ENCODE data around the gene UNKL. TPM values are rescaled to one million over a fixed set of nuclear protein-coding genes. Genes with fewer than 3 reads are reported as not detected.
"Not testable (repeated sequence)": the region's sequence is repeated elsewhere in the genome, so short reads cannot be mapped to it uniquely, and the experiment has no call there.

The UNKL gene
- total RNA-seq, 2 donors from 2014 or later, result 22.1 to 42.8 TPM

GRCh38 chr16:1444730-1445517, 30.4 kb upstream of the UNKL start:
- H3K4me1 ChIP-seq (ENCODE audit: control insufficient read depth in 1 of 2, low read depth in 2 of 2), result no peaks in the 10 kb centered on the region
- H3K4me3 ChIP-seq, result no peak overlapping the region
- peaks cover 14% of the 10 kb centered on the region for H3K36me3 ChIP-seq
- DNase-seq (ENCODE audit: low spot score), result no peak
- no peak for ATAC-seq (ENCODE audit: insufficient number of reproducible peaks, low FRiP score, low read depth)
- H3K9me3 ChIP-seq, result no peaks in the 10 kb centered on the region
- H3K27ac ChIP-seq, result no peak overlapping the region
- no peaks in the 10 kb centered on the region for H3K27me3 ChIP-seq (replicated peaks; ENCODE audit: insufficient read depth)
- no peak for TF ChIP-seq CTCF (IDR thresholded peaks at IDR 0.05)

GRCh38 chr16:1443980-1444729, 29.7 kb upstream of the UNKL start, which contains the start of gene CCDC154:
Gene CCDC154 (minus strand): TSS chr16:1444556. CDS start chr16:1444322, 234 bp downstream.
- H3K9me3 ChIP-seq, result no peaks in the 10 kb centered on the region
- no peak within 1 kb of the TSS for H3K27ac ChIP-seq
- ATAC-seq (ENCODE audit: insufficient number of reproducible peaks, low FRiP score, low read depth) (no peak), DNase-seq (ENCODE audit: low spot score) (no peak)
- TF ChIP-seq CTCF (IDR thresholded peaks at IDR 0.05), result no peak
- no peaks in the 10 kb centered on the region for H3K4me1 ChIP-seq (ENCODE audit: control insufficient read depth in 1 of 2, low read depth in 2 of 2)
- no peaks in the 10 kb centered on the region for H3K27me3 ChIP-seq (replicated peaks; ENCODE audit: insufficient read depth)
- H3K4me3 ChIP-seq, result no peak within 1 kb of the TSS
- peaks cover 7% of the 10 kb centered on the region for H3K36me3 ChIP-seq

GRCh38 chr16:1443403-1443973, 29.0 kb upstream of the UNKL start:
- H3K9me3 ChIP-seq, result no peaks in the 10 kb centered on the region
- H3K36me3 ChIP-seq, result peaks cover 6% of the 10 kb centered on the region

GRCh38 chr16:1442697-1443096, 28.2 kb upstream of the UNKL start:
- Histone ChIP-seq H3K27me3 (replicated peaks; ENCODE audit: insufficient read depth) (no peaks in the 10 kb centered on the region), H3K4me3 (no peak overlapping the region), H3K4me1 (ENCODE audit: control insufficient read depth in 1 of 2, low read depth in 2 of 2) (no peaks in the 10 kb centered on the region), H3K27ac (no peak overlapping the region), H3K9me3 (no peaks in the 10 kb centered on the region), H3K36me3 (peaks cover 3% of the 10 kb centered on the region)
- ATAC-seq (ENCODE audit: insufficient number of reproducible peaks, low FRiP score, low read depth), result no peak
- no peak for TF ChIP-seq CTCF (IDR thresholded peaks at IDR 0.05)
- no peak for DNase-seq (ENCODE audit: low spot score)

More at GRCh38 chr16:1443403-1443973, 29.0 kb upstream of the UNKL start:
- Histone ChIP-seq H3K27ac (no peak overlapping the region), H3K4me3 (no peak overlapping the region), H3K27me3 (replicated peaks; ENCODE audit: insufficient read depth) (no peaks in the 10 kb centered on the region), H3K4me1 (ENCODE audit: control insufficient read depth in 1 of 2, low read depth in 2 of 2) (no peaks in the 10 kb centered on the region)
- DNase-seq (ENCODE audit: low spot score) (no peak), ATAC-seq (ENCODE audit: insufficient number of reproducible peaks, low FRiP score, low read depth) (no peak)
- no peak for TF ChIP-seq CTCF (IDR thresholded peaks at IDR 0.05)

GRCh38 chr16:1441391-1441829, 26.9 kb upstream of the UNKL start:
- Histone ChIP-seq H3K27ac (no peak overlapping the region), H3K27me3 (replicated peaks; ENCODE audit: insufficient read depth) (no peaks in the 10 kb centered on the region), H3K9me3 (no peaks in the 10 kb centered on the region), H3K36me3 (no peaks in the 10 kb centered on the region), H3K4me3 (no peak overlapping the region), H3K4me1 (ENCODE audit: control insufficient read depth in 1 of 2, low read depth in 2 of 2) (no peaks in the 10 kb centered on the region)
- ATAC-seq (ENCODE audit: insufficient number of reproducible peaks, low FRiP score, low read depth) (no peak), DNase-seq (ENCODE audit: low spot score) (no peak)
- TF ChIP-seq CTCF (IDR thresholded peaks at IDR 0.05), result no peak

- H3K9me3 ChIP-seq; H3K4me1 ChIP-seq (ENCODE audit: control insufficient read depth in 1 of 2, low read depth in 2 of 2); H3K36me3 ChIP-seq; ATAC-seq (ENCODE audit: insufficient number of reproducible peaks, low FRiP score, low read depth); H3K27ac ChIP-seq; H3K4me3 ChIP-seq; DNase-seq (ENCODE audit: low spot score); H3K27me3 ChIP-seq (replicated peaks; ENCODE audit: insufficient read depth): not testable (repeated sequence)
These were observed 25.2 kb upstream of the UNKL start for GRCh38 chr16:1439699-1440074.

Data from thoracic aorta (tissue), 2 donors.